HepG2 (cell line): ENCODE data around the gene SIGMAR1. TPM values are rescaled to one million over a fixed set of nuclear protein-coding genes. Genes with fewer than 3 reads are reported as not detected.

Experiments
- AHR ChIP-seq: IDR thresholded peaks from 2 replicates; pipeline ENCODE4 v1.6.1; 2018; ENCODE audit warnings: missing genetic modification reagents, missing compliant biosample characterization
- ATF5 ChIP-seq: sonication (generic); formaldehyde crosslinking; IDR thresholded peaks from 2 replicates; pipeline ENCODE4 v1.4.0; 2020; ENCODE audit warnings: mild to moderate bottlenecking, low read depth, missing genetic modification reagents
- HIVEP1 ChIP-seq: sonication (generic); formaldehyde crosslinking; IDR thresholded peaks from 2 replicates; pipeline ENCODE4 v1.4.0; 2020; ENCODE audit warnings: mild to moderate bottlenecking, missing genetic modification reagents
- HNRNPUL1 ChIP-seq: fragments of 200-400 bp; formaldehyde crosslinking; IDR thresholded peaks from 2 replicates; pipeline ENCODE4 v1.6.1; 2017; ENCODE audit warnings: low read depth, mild to moderate bottlenecking, low read length, moderate library complexity
- KLF13 ChIP-seq: sonication (generic); formaldehyde crosslinking; IDR thresholded peaks from 2 replicates; pipeline ENCODE4 v1.4.0; 2020; ENCODE audit warnings: mild to moderate bottlenecking, missing genetic modification reagents
- MED1 ChIP-seq: sonication (generic); formaldehyde crosslinking; IDR thresholded peaks from 2 replicates; pipeline ENCODE4 v1.4.0; 2020; ENCODE audit warnings: missing genetic modification reagents
- MZF1 ChIP-seq: sonication (generic); formaldehyde crosslinking; IDR thresholded peaks from 2 replicates; pipeline ENCODE4 v1.8.1; 2023; ENCODE audit warnings: mild to moderate bottlenecking, missing genetic modification reagents, borderline replicate concordance
- NR2F2 ChIP-seq: IDR thresholded peaks from 2 replicates; pipeline ENCODE4 v1.6.1; 2012; ENCODE audit warnings: low read depth, inconsistent platforms, borderline replicate concordance
- PCBP1 ChIP-seq: fragments of 200-400 bp; formaldehyde crosslinking; IDR thresholded peaks from 2 replicates; pipeline ENCODE4 v1.6.1; 2017; ENCODE audit warnings: mild to moderate bottlenecking, low read depth, low read length, borderline replicate concordance
- RELA ChIP-seq: sonication (generic); formaldehyde crosslinking; IDR thresholded peaks from 2 replicates; pipeline ENCODE4 v1.4.0; 2020; ENCODE audit warnings: missing genetic modification reagents
- SAP130 ChIP-seq: IDR thresholded peaks from 2 replicates; pipeline ENCODE4 v1.6.1; 2016; ENCODE audit warnings: low read depth
- TBX3 ChIP-seq: fragments of 450-650 bp; IDR thresholded peaks from 2 replicates; pipeline ENCODE4 v1.6.1; 2017; ENCODE audit warnings: antibody characterized with exemption, mild to moderate bottlenecking, inconsistent platforms, borderline replicate concordance
- TMF1 ChIP-seq: sonication (generic); formaldehyde crosslinking; IDR thresholded peaks from 2 replicates; pipeline ENCODE4 v1.8.1; 2022; ENCODE audit warnings: low read depth, missing genetic modification reagents
- ZNF12 ChIP-seq: sonication (generic); formaldehyde crosslinking; IDR thresholded peaks from 2 replicates; pipeline ENCODE4 v1.5.0; 2020; ENCODE audit warnings: missing genetic modification reagents
- ZNF263 ChIP-seq: sonication (generic); formaldehyde crosslinking; IDR thresholded peaks from 2 replicates; pipeline ENCODE4 v1.4.0; 2020; ENCODE audit warnings: missing genetic modification reagents
- ZNF550 ChIP-seq: sonication (generic); formaldehyde crosslinking; IDR thresholded peaks from 2 replicates; pipeline ENCODE4 v1.4.0; 2020; ENCODE audit warnings: mild to moderate bottlenecking, missing genetic modification reagents, borderline replicate concordance
- ZNF558 ChIP-seq: sonication (generic); formaldehyde crosslinking; IDR thresholded peaks from 2 replicates; pipeline ENCODE4 v1.9.0; 2022; ENCODE audit warnings: mild to moderate bottlenecking, missing genetic modification reagents, borderline replicate concordance
- ZNF577 ChIP-seq: sonication (generic); formaldehyde crosslinking; IDR thresholded peaks from 2 replicates; pipeline ENCODE4 v1.4.0; 2020; ENCODE audit warnings: mild to moderate bottlenecking, low read depth, missing genetic modification reagents, borderline replicate concordance
- ZNF737 ChIP-seq: sonication (generic); formaldehyde crosslinking; IDR thresholded peaks from 2 replicates; pipeline ENCODE4 v1.5.0; 2020; ENCODE audit warnings: missing genetic modification reagents, mild to moderate bottlenecking, borderline replicate concordance
- polyA plus RNA-seq, 8 experiments: library from polyadenylated mRNA; depleted of rRNA in 3 of 8; stranded (reverse) in 7 of 8; unstranded in 1 of 8; fragments of >200 nt; fragmentation: Illumina TruSeq in 4 of 8; extraction: Trizol in 4 of 8; gene quantifications; 2 replicates each; pipeline versions ENCODE4 v1.2.1 to v1.2.3, GENCODE V29; 2011 to 2016; ENCODE audit warnings: low read depth in 4 of 8, missing spikeins in 1 of 8, mixed read lengths in 1 of 8; ENCODE audit not compliant: insufficient read depth in 1 of 8
- total RNA-seq, 5 experiments: library from RNA; depleted of rRNA; stranded (reverse); fragments of >200 nt; fragmentation: Illumina TruSeq; extraction: Trizol; gene quantifications; 2 replicates each; pipeline ENCODE4 v1.2.3, GENCODE V29; 2016; ENCODE audit warnings: low read depth in 1 of 5
- TF ChIP-seq, protein P1 (sequence below): sonication (generic); formaldehyde crosslinking; IDR thresholded peaks from 2 replicates; pipeline ENCODE4 v1.9.0; 2021; ENCODE audit warnings: missing genetic modification reagents, mild to moderate bottlenecking, borderline replicate concordance
- TF ChIP-seq, protein P2 (sequence below): sonication (generic); formaldehyde crosslinking; IDR thresholded peaks from 2 replicates; pipeline ENCODE4 v1.4.0; 2020; ENCODE audit warnings: missing genetic modification reagents
- TF ChIP-seq, protein P3 (sequence below): sonication (generic); formaldehyde crosslinking; IDR thresholded peaks from 2 replicates; pipeline ENCODE4 v1.5.0; 2020; ENCODE audit warnings: mild to moderate bottlenecking, missing genetic modification reagents
- TF ChIP-seq, protein P4 (sequence below): sonication (generic); formaldehyde crosslinking; IDR thresholded peaks from 2 replicates; pipeline ENCODE4 v1.4.0; 2020; ENCODE audit warnings: mild to moderate bottlenecking, missing genetic modification reagents

Gene SIGMAR1
- total and polyA plus RNA-seq, 2 of the 13 experiments (the other 11 are each of a cell fraction or from before 2014, with no cell fraction given): 38.9 to 60.8 TPM

DNA sequence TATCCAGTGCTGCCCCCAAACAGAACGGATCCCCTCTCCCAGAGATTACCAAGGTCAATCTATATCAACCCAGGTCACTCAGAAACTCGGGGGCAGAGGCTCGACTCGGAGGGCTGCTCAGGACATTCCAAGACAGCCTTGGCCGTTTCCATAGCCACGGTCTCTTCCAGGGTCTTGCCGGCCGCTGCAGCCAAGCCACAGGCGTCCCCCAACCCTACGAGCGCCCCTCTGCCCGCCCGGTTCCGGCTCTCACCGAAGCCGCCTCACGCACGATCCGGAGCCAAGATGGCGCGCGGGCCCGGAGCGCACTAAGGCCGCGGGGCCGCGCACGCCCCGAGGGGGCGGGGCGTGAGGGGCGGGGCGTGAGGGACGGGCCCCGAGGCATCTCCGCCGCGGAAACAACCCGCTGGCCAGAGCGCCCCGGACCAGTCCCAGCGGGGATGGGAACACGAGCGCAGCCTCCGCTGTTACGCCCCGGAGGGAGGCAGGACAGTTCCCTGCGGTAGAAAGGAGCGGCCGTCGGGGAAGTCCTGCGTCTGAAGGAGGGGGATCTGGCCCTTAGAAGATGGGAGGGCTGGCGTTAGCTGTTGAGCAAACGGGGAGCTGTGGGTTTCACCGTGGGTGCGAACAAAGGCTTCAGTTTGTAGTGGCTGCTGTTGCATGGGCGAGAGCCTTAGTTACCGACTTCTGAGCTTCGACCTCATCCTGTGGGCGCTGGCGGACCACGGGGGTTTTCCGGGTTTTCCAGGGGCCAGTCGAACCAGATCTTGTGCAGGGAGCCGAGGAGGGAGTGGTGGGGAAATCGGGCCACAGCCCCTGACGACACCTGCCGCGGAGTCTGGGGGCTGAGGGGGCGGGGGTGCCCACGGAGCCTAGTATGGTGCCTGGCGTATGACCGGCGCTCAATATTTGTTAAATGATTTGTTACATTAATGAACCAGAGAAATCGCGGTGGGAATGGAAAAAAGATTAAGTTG lies 25.5 kb downstream of the SIGMAR1 start, which contains the start of gene RPP25L (continued):
- TF ChIP-seq ZNF263 (CRISPR knock-in tag) (0 out of 2 replicates have a peak, but pooled peaks have one; percentile 5), ZNF550 (no peak), TBX3 (no peak), ZNF577 (CRISPR knock-in tag) (no peak), HNRNPUL1 (no peak), AHR (CRISPR knock-in tag) (no peak; the same call in 1 of the 2 replicates), SAP130 (CRISPR knock-in tag) (peak; percentile 84), ZNF737 (CRISPR knock-in tag) (no peak), HIVEP1 (CRISPR knock-in tag) (peak; percentile 53; the same call in 1 of the 2 replicates), ZNF558 (CRISPR knock-in tag) (no peak), RELA (0 out of 2 replicates have a peak, but pooled peaks have one; percentile 49), TMF1 (no peak), MZF1 (no peak), NR2F2 (no peak; the same call in 1 of the 2 replicates), KLF13 (CRISPR knock-in tag) (no peak), PCBP1 (0 out of 2 replicates have a peak, but pooled peaks have one; percentile 60), ATF5 (CRISPR knock-in tag) (peak; percentile 75; the same call in 1 of the 2 replicates), ZNF12 (CRISPR knock-in tag) (no peak), MED1 (peak; percentile 24; the same call in 1 of the 2 replicates)
- TF ChIP-seq, protein P1, sequence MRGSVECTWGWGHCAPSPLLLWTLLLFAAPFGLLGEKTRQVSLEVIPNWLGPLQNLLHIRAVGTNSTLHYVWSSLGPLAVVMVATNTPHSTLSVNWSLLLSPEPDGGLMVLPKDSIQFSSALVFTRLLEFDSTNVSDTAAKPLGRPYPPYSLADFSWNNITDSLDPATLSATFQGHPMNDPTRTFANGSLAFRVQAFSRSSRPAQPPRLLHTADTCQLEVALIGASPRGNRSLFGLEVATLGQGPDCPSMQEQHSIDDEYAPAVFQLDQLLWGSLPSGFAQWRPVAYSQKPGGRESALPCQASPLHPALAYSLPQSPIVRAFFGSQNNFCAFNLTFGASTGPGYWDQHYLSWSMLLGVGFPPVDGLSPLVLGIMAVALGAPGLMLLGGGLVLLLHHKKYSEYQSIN (CRISPR knock-in tag): no peak
- TF ChIP-seq, protein P2, sequence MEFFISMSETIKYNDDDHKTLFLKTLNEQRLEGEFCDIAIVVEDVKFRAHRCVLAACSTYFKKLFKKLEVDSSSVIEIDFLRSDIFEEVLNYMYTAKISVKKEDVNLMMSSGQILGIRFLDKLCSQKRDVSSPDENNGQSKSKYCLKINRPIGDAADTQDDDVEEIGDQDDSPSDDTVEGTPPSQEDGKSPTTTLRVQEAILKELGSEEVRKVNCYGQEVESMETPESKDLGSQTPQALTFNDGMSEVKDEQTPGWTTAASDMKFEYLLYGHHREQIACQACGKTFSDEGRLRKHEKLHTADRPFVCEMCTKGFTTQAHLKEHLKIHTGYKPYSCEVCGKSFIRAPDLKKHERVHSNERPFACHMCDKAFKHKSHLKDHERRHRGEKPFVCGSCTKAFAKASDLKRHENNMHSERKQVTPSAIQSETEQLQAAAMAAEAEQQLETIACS (CRISPR knock-in tag): peak; percentile 94
- TF ChIP-seq, protein P3, sequence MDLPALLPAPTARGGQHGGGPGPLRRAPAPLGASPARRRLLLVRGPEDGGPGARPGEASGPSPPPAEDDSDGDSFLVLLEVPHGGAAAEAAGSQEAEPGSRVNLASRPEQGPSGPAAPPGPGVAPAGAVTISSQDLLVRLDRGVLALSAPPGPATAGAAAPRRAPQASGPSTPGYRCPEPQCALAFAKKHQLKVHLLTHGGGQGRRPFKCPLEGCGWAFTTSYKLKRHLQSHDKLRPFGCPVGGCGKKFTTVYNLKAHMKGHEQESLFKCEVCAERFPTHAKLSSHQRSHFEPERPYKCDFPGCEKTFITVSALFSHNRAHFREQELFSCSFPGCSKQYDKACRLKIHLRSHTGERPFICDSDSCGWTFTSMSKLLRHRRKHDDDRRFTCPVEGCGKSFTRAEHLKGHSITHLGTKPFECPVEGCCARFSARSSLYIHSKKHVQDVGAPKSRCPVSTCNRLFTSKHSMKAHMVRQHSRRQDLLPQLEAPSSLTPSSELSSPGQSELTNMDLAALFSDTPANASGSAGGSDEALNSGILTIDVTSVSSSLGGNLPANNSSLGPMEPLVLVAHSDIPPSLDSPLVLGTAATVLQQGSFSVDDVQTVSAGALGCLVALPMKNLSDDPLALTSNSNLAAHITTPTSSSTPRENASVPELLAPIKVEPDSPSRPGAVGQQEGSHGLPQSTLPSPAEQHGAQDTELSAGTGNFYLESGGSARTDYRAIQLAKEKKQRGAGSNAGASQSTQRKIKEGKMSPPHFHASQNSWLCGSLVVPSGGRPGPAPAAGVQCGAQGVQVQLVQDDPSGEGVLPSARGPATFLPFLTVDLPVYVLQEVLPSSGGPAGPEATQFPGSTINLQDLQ: no peak; the same call in 1 of the 2 replicates
- TF ChIP-seq, protein P4, sequence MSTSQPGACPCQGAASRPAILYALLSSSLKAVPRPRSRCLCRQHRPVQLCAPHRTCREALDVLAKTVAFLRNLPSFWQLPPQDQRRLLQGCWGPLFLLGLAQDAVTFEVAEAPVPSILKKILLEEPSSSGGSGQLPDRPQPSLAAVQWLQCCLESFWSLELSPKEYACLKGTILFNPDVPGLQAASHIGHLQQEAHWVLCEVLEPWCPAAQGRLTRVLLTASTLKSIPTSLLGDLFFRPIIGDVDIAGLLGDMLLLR: no peak
